GM12875 (cell line): ENCODE data around the gene OR52E1.

Experiments
- H3K4me3 ChIP-seq: one replicate; pipeline ENCODE4 v1.5.1; 2011; ENCODE audit warnings: low read depth, low read length, control low read depth
- CTCF ChIP-seq: IDR thresholded peaks from 2 replicates; pipeline ENCODE4 v1.5.1; 2011; ENCODE audit warnings: low read depth, mild to moderate bottlenecking, control low read depth, inconsistent platforms, low read length, moderate library complexity, borderline replicate concordance; ENCODE audit not compliant: insufficient read depth

OR52E1 gene

DNA sequence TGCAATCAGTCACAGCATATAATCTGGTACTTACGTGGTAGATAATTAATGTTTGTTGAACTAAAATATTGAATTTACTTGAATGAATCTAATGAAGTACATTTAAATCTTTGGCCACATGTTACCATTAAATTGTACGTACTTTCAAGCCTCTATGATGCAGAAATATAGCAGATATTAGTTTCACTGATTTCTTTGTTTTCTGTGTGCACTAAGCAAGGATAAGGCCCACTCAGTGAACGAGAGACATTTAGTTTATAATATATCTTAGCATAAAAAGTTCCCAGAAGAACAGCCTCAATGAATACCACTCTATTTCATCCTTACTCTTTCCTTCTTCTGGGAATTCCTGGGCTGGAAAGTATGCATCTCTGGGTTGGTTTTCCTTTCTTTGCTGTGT lies at the start of gene OR52E1:
TSS of gene OR52E1 (plus strand) at position 301 of the 400 bp plus-strand sequence.
- no peak for TF ChIP-seq CTCF
- H3K4me3 ChIP-seq: no peak within 1 kb of the TSS

GRCh38 chr11:5021996-5022395 lies 47.4 kb upstream of the OR52E1 start:
- no peak overlapping the region for H3K4me3 ChIP-seq
- TF ChIP-seq CTCF: no peak

GRCh38 chr11:5036669-5037068 lies 32.7 kb upstream of the OR52E1 start:
- no peak for TF ChIP-seq CTCF
- no peak overlapping the region for H3K4me3 ChIP-seq

- no peak for TF ChIP-seq CTCF
- H3K4me3 ChIP-seq: no peak overlapping the region
Observed at GRCh38 chr11:5037926-5038325, 31.4 kb upstream of the OR52E1 start.

DNA sequence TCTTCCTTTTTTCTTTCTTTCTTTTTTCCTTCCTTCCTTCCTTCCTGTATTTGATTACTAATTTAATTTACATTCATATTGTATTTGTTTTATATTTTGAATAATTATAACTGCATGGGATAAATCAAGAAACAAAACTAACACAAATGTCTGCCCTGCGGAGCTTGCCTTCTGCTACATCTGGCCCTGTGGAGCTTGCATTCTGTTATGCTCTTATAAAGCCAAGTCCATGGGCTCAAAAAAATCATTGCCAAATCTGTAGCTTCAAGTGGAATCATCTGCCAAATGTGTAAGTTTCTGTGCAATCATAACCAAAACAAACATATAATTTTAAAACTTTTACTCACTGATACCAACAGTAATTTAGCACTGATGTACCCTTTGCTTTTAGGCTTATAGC lies 31.0 kb upstream of the OR52E1 start:
- no peak overlapping the region for H3K4me3 ChIP-seq
- no peak for TF ChIP-seq CTCF

DNA sequence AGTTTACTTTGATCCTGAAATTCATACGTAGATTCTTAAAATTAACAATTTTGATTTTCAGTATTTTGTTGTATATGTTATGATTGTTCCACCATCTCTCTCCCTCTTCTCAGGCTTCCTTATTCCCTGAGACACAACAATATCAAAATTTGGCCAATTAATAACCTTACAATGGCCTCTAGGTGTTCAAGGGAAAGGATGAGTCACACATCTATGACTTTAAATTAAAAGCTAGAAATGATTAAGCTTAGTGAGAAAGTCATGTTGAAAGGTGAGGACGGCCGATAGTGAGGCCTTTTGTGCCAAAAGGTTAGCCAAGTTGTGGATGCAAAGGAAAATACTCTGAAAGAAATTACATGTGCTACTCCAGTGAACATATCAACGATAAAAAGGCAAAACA lies 28.5 kb upstream of the OR52E1 start:
- H3K4me3 ChIP-seq: no peak overlapping the region
- no peak for TF ChIP-seq CTCF

GRCh38 chr11:5042091-5042490 lies 27.3 kb upstream of the OR52E1 start:
- TF ChIP-seq CTCF: no peak
- no peak overlapping the region for H3K4me3 ChIP-seq
